Measurements from ENCODE around the gene FLNC. TPM values are rescaled to one million over a fixed set of nuclear protein-coding genes. Genes with fewer than 3 reads are reported as not detected.
A peak's percentile ranks its signal among the peaks of the same experiment; 100 is the strongest.

FLNC gene
- total and polyA plus RNA-seq, 2 experiments from 2014 or later = 74.0 to 304 TPM

DNA sequence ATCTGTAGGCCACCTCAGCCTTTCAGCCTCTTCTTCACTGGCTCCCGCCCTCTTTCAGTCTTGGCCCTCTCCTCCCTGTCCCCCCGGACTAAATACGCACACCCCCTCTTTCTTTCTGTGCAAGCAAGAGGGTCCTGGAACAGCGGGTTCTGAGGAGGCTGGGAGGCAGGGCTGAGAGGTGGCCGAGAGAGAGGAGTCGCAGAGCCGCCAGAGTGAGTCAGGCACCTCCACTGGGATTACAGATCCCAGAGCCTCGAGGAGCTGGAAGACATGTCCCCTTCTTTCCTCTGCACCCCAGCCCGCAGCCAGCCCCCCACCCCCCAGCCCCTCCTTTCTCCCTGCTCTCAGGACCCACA, 38.3 kb upstream of the FLNC start:
- peak overlapping the region; percentile 65 for H3K9ac ChIP-seq
- H3K27ac ChIP-seq = no peak overlapping the region
- H2AFZ ChIP-seq = peak overlapping the region; percentile 84
- H3K79me2 ChIP-seq (ENCODE audit: insufficient read depth) = no peaks in the 10 kb centered on the region
- no peaks in the 10 kb centered on the region for H4K20me1 ChIP-seq (ENCODE audit: insufficient read depth)
- no peak for TF ChIP-seq EZH2 (IDR thresholded peaks at IDR 0.05; ENCODE audit: insufficient read depth, poor library complexity, severe bottlenecking)
- TF ChIP-seq EZH2phosphoT487 (IDR thresholded peaks at IDR 0.05; ENCODE audit: insufficient read depth, low read depth) = no peak
- H3K4me1 ChIP-seq (ENCODE audit: insufficient read depth) = peaks cover 8% of the 10 kb centered on the region; the same call in 1 of the 2 replicates
- in situ Hi-C loops (cut with MboI) = no loop called here
- no peaks in the 10 kb centered on the region for H3K9me2 ChIP-seq (ENCODE audit: insufficient read depth)
- WGBS, 2 experiments (ENCODE audit: low coverage in 1 of 2, low lambda C conversion rate in 2 of 2, missing lambda C conversion rate in 2 of 2) = 23 to 30% methylated on average over 4 to 9 of the region's 9 CpGs
- H3K36me3 ChIP-seq (ENCODE audit: low read depth) = no peaks in the 10 kb centered on the region
- H3F3A ChIP-seq (ENCODE audit: insufficient read depth) = peaks cover 18% of the 10 kb centered on the region; the same call in 1 of the 2 replicates
- H3K4me2 ChIP-seq (ENCODE audit: unreplicated experiment) = peak overlapping the region; percentile 78
- no peaks in the 10 kb centered on the region for H3K9me3 ChIP-seq (ENCODE audit: low read depth)
- peak overlapping the region; percentile 75 for H3K4me3 ChIP-seq
- peak; percentile 64 for DNase-seq
- no peaks in the 10 kb centered on the region for H3K27me3 ChIP-seq (replicated peaks; ENCODE audit: insufficient read depth)

DNA sequence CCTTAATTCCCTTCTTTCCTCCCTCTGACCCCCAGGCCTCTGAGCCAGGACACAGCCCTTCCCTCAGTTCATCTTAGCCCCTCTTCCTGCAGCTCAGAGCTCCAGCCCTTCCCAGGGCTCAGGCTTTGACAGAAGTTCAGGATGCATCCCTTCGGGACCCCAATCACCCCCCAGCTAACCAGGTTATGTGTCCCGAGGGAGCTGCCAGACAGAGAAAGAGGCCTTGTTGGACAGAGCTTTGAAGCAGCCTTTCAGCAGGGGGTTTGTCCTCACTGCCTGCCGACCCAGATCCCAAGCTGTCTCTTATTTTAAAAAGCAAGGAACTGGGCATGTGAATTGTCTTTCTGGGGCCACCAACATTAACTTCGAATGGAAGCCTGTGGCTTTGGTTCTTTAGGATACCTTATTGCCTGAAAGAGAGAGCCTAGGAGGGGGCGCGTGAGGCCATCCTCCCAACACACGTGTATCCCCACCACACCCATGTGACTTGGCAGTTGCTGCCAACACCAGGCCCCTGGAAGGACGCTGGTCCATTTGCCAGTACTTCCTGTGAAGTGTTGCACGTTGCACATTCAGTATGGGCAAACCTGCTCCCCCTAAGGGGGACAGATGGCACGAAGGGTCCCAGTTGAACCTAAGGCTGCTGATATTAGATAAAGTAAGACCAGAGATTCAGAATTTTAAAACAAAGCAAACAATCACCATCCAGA, 37.6 kb upstream of the FLNC start:
- 73 to 77% methylated on average over 10 of the region's 10 CpGs for WGBS, 2 experiments (ENCODE audit: low coverage in 1 of 2, low lambda C conversion rate in 2 of 2, missing lambda C conversion rate in 2 of 2)
- in situ Hi-C loops (cut with MboI) = no loop called here
- Histone ChIP-seq H3K9me3 (ENCODE audit: low read depth) (no peaks in the 10 kb centered on the region), H3K27me3 (replicated peaks; ENCODE audit: insufficient read depth) (no peaks in the 10 kb centered on the region), H3K79me2 (ENCODE audit: insufficient read depth) (no peaks in the 10 kb centered on the region), H3K4me1 (ENCODE audit: insufficient read depth) (peaks cover 8% of the 10 kb centered on the region; the same call in 1 of the 2 replicates), H3F3A (ENCODE audit: insufficient read depth) (peaks cover 18% of the 10 kb centered on the region; the same call in 1 of the 2 replicates), H3K27ac (no peak overlapping the region), H2AFZ (no peak overlapping the region), H3K4me2 (ENCODE audit: unreplicated experiment) (peak overlapping the region; percentile 22), H3K9ac (no peak overlapping the region), H3K36me3 (ENCODE audit: low read depth) (no peaks in the 10 kb centered on the region), H3K9me2 (ENCODE audit: insufficient read depth) (no peaks in the 10 kb centered on the region), H3K4me3 (0 out of 2 replicates have a peak overlapping the region, but pooled peaks have one; percentile 75), H4K20me1 (ENCODE audit: insufficient read depth) (no peaks in the 10 kb centered on the region)
- DNase-seq = no peak
- TF ChIP-seq EZH2 (IDR thresholded peaks at IDR 0.05; ENCODE audit: insufficient read depth, poor library complexity, severe bottlenecking) = no peak
- TF ChIP-seq EZH2phosphoT487 (IDR thresholded peaks at IDR 0.05; ENCODE audit: insufficient read depth, low read depth) = no peak

DNA sequence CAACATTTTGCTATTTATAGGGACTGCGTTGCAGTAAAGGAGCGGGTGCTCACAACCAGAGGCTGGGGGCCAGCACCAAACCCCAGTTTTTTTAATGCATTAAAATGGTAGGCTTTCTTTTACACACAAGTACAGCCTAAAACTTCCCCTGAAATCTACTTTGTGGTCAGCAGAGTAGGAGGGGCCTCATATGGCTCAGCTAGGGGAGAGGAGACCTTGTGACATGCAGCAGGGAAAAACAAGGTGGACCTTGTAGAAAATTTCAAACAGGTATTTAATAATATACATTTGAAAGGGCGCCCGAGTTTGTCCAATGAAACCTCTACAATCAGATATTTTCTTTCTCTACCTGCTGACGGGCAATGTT, 37.0 kb upstream of the FLNC start:
- H2AFZ ChIP-seq = no peak overlapping the region
- no peaks in the 10 kb centered on the region for H3K27me3 ChIP-seq (replicated peaks; ENCODE audit: insufficient read depth)
- WGBS, 2 experiments (ENCODE audit: low coverage in 1 of 2, low lambda C conversion rate in 2 of 2, missing lambda C conversion rate in 2 of 2) = 93 to 96% methylated on average over 5 of the region's 5 CpGs
- no peak overlapping the region for H3K27ac ChIP-seq
- H3K9me3 ChIP-seq (ENCODE audit: low read depth) = no peaks in the 10 kb centered on the region
- no peaks in the 10 kb centered on the region for H3K36me3 ChIP-seq (ENCODE audit: low read depth)
- no peak overlapping the region for H3K4me2 ChIP-seq (ENCODE audit: unreplicated experiment)
- no peak overlapping the region for H3K9ac ChIP-seq
- no peaks in the 10 kb centered on the region for H3K79me2 ChIP-seq (ENCODE audit: insufficient read depth)
- in situ Hi-C loops (cut with MboI) = no loop called here
- no peak overlapping the region for H3K4me3 ChIP-seq
- no peaks in the 10 kb centered on the region for H3K9me2 ChIP-seq (ENCODE audit: insufficient read depth)
- H4K20me1 ChIP-seq (ENCODE audit: insufficient read depth) = no peaks in the 10 kb centered on the region
- DNase-seq = no peak
- H3K4me1 ChIP-seq (ENCODE audit: insufficient read depth) = peaks cover 8% of the 10 kb centered on the region; the same call in 1 of the 2 replicates
- no peak for TF ChIP-seq EZH2phosphoT487 (IDR thresholded peaks at IDR 0.05; ENCODE audit: insufficient read depth, low read depth)
- no peak for TF ChIP-seq EZH2 (IDR thresholded peaks at IDR 0.05; ENCODE audit: insufficient read depth, poor library complexity, severe bottlenecking)
- H3F3A ChIP-seq (ENCODE audit: insufficient read depth) = peaks cover 18% of the 10 kb centered on the region; the same call in 1 of the 2 replicates

DNA sequence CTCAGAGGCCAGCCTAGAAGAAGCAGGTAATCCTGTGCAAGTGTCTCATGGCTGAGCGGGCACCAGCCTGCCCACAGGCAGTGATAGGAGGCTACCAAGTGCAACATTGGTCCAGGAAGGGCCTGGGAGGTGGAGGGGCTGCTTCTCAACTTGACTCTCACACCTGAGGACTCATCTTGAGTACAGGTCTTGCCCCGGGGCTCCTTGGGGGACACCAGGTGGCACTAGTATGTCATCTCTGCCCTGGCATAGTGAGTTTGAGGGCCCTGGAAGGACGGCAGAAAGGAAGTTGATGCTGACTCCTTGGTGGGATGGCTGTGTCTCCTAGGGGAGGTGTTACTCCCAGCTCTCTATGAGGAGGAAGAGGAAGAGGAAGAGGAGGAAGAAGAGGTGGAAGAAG, 36.2 kb upstream of the FLNC start:
- no peak overlapping the region for H3K4me2 ChIP-seq (ENCODE audit: unreplicated experiment)
- no peak overlapping the region for H3K4me3 ChIP-seq
- H3K27me3 ChIP-seq (replicated peaks; ENCODE audit: insufficient read depth) = no peaks in the 10 kb centered on the region
- no peak for TF ChIP-seq EZH2 (IDR thresholded peaks at IDR 0.05; ENCODE audit: insufficient read depth, poor library complexity, severe bottlenecking)
- TF ChIP-seq EZH2phosphoT487 (IDR thresholded peaks at IDR 0.05; ENCODE audit: insufficient read depth, low read depth) = no peak
- no peak for DNase-seq
- H3K36me3 ChIP-seq (ENCODE audit: low read depth) = no peaks in the 10 kb centered on the region
- no peaks in the 10 kb centered on the region for H3K79me2 ChIP-seq (ENCODE audit: insufficient read depth)
- in situ Hi-C loops (cut with MboI) = no loop called here
- peaks cover 8% of the 10 kb centered on the region; the same call in 1 of the 2 replicates for H3K4me1 ChIP-seq (ENCODE audit: insufficient read depth)
- 68 to 69% methylated on average over 3 of the region's 3 CpGs for WGBS, 2 experiments (ENCODE audit: low coverage in 1 of 2, low lambda C conversion rate in 2 of 2, missing lambda C conversion rate in 2 of 2)
- H3F3A ChIP-seq (ENCODE audit: insufficient read depth) = peaks cover 18% of the 10 kb centered on the region; the same call in 1 of the 2 replicates
- no peak overlapping the region for H2AFZ ChIP-seq
- no peaks in the 10 kb centered on the region for H3K9me3 ChIP-seq (ENCODE audit: low read depth)
- H3K27ac ChIP-seq = no peak overlapping the region
- H4K20me1 ChIP-seq (ENCODE audit: insufficient read depth) = no peaks in the 10 kb centered on the region
- H3K9me2 ChIP-seq (ENCODE audit: insufficient read depth) = no peaks in the 10 kb centered on the region
- no peak overlapping the region for H3K9ac ChIP-seq
